HepG2 (cell line): ENCODE results near the gene H3-3A. TPM values are rescaled to one million over a fixed set of nuclear protein-coding genes. Genes with fewer than 3 reads are reported as not detected.

Experiments
- CENPBD1 ChIP-seq: sonication (generic); formaldehyde crosslinking; IDR thresholded peaks from 2 replicates; pipeline ENCODE4 v1.8.0; 2022; ENCODE audit warnings: missing genetic modification reagents, low read depth, mild to moderate bottlenecking, borderline replicate concordance
- CENPT ChIP-seq: sonication (generic); formaldehyde crosslinking; IDR thresholded peaks from 2 replicates; pipeline ENCODE4 v1.8.0; 2022; ENCODE audit warnings: low read depth, mild to moderate bottlenecking, moderate library complexity, missing genetic modification reagents
- GATA4 ChIP-seq: sonication (generic); IDR thresholded peaks from 2 replicates; pipeline ENCODE4 v1.6.1; 2016; ENCODE audit warnings: antibody characterized with exemption, low read depth, borderline replicate concordance
- GTF3A ChIP-seq: sonication (generic); formaldehyde crosslinking; conservative IDR thresholded peaks from 2 replicates; pipeline ENCODE4 v1.4.0; 2020; ENCODE audit warnings: mild to moderate bottlenecking, missing genetic modification reagents
- LBX2 ChIP-seq: sonication (generic); formaldehyde crosslinking; IDR thresholded peaks from 2 replicates; pipeline ENCODE4 v1.5.0; 2020; ENCODE audit warnings: missing genetic modification reagents, mild to moderate bottlenecking, borderline replicate concordance
- MAFF ChIP-seq: IDR thresholded peaks from 2 replicates; pipeline ENCODE4 v1.6.1; 2011; ENCODE audit warnings: low read depth, low read length, improper control_type of control experiment
- MED8 ChIP-seq: sonication (generic); formaldehyde crosslinking; IDR thresholded peaks from 2 replicates; pipeline ENCODE4 v1.8.1; 2023; ENCODE audit warnings: mild to moderate bottlenecking, missing genetic modification reagents; ENCODE audit not compliant: insufficient replicate concordance
- NBN ChIP-seq: fragments of 450-650 bp; conservative IDR thresholded peaks from 2 replicates; pipeline ENCODE4 v1.6.1; 2017
- NR2F2 ChIP-seq: IDR thresholded peaks from 2 replicates; pipeline ENCODE4 v1.6.1; 2012; ENCODE audit warnings: low read depth, inconsistent platforms, borderline replicate concordance
- ONECUT2 ChIP-seq: sonication (generic); formaldehyde crosslinking; IDR thresholded peaks from 2 replicates; pipeline ENCODE4 v1.4.0; 2020; ENCODE audit warnings: missing genetic modification reagents
- REL ChIP-seq: sonication (generic); formaldehyde crosslinking; conservative IDR thresholded peaks from 2 replicates; pipeline ENCODE4 v1.8.0; 2022; ENCODE audit warnings: mild to moderate bottlenecking, missing genetic modification reagents, moderate library complexity
- STAT6 ChIP-seq: sonication (generic); formaldehyde crosslinking; IDR thresholded peaks from 2 replicates; pipeline ENCODE4 v1.4.0; 2020; ENCODE audit warnings: missing genetic modification reagents, mild to moderate bottlenecking, borderline replicate concordance
- TBX3 ChIP-seq: fragments of 450-650 bp; IDR thresholded peaks from 2 replicates; pipeline ENCODE4 v1.6.1; 2017; ENCODE audit warnings: antibody characterized with exemption, mild to moderate bottlenecking, inconsistent platforms, borderline replicate concordance
- U2AF2 ChIP-seq: fragments of 200-400 bp; formaldehyde crosslinking; IDR thresholded peaks from 2 replicates; pipeline ENCODE4 v1.6.1; 2017; ENCODE audit warnings: low read depth, mild to moderate bottlenecking, low read length
- ZFYVE20 ChIP-seq: sonication (generic); formaldehyde crosslinking; IDR thresholded peaks from 2 replicates; pipeline ENCODE4 v1.8.0; 2023; ENCODE audit warnings: low read depth, mild to moderate bottlenecking, moderate library complexity, missing genetic modification reagents, borderline replicate concordance
- ZNF350 ChIP-seq: sonication (generic); formaldehyde crosslinking; IDR thresholded peaks from 2 replicates; pipeline ENCODE4 v1.4.0; 2020; ENCODE audit warnings: mild to moderate bottlenecking, low read depth, missing genetic modification reagents, borderline replicate concordance
- ZNF576 ChIP-seq: sonication (generic); formaldehyde crosslinking; IDR thresholded peaks from 2 replicates; pipeline ENCODE4 v1.4.0; 2020; ENCODE audit warnings: mild to moderate bottlenecking, missing genetic modification reagents
- ZNF761 ChIP-seq: sonication (generic); formaldehyde crosslinking; conservative IDR thresholded peaks from 2 replicates; pipeline ENCODE4 v1.4.0; 2020; ENCODE audit warnings: mild to moderate bottlenecking, missing genetic modification reagents
- polyA plus RNA-seq, 8 experiments: library from polyadenylated mRNA; depleted of rRNA in 3 of 8; stranded (reverse) in 7 of 8; unstranded in 1 of 8; fragments of >200 nt; fragmentation: Illumina TruSeq in 4 of 8; extraction: Trizol in 4 of 8; gene quantifications; 2 replicates each; pipeline versions ENCODE4 v1.2.1 to v1.2.3, GENCODE V29; 2011 to 2016; ENCODE audit warnings: low read depth in 4 of 8, missing spikeins in 1 of 8, mixed read lengths in 1 of 8; ENCODE audit not compliant: insufficient read depth in 1 of 8
- total RNA-seq, 5 experiments: library from RNA; depleted of rRNA; stranded (reverse); fragments of >200 nt; fragmentation: Illumina TruSeq; extraction: Trizol; gene quantifications; 2 replicates each; pipeline ENCODE4 v1.2.3, GENCODE V29; 2016; ENCODE audit warnings: low read depth in 1 of 5
- TF ChIP-seq, protein P1 (sequence below): sonication (generic); formaldehyde crosslinking; IDR thresholded peaks from 2 replicates; pipeline ENCODE4 v1.4.0; 2020; ENCODE audit warnings: missing genetic modification reagents
- TF ChIP-seq, protein P2 (sequence below): sonication (generic); formaldehyde crosslinking; IDR thresholded peaks from 2 replicates; pipeline ENCODE4 v1.8.0; 2022; ENCODE audit warnings: mild to moderate bottlenecking, missing genetic modification reagents, borderline replicate concordance

H3-3A gene
- total and polyA plus RNA-seq, 2 of the 13 experiments (the other 11 are each of a cell fraction or from before 2014, with no cell fraction given) = 221 to 320 TPM

- TF ChIP-seq REL (CRISPR knock-in tag) = peak; percentile 80; the same call in 1 of the 2 replicates
- TF ChIP-seq MED8 (CRISPR knock-in tag) = no peak
- TF ChIP-seq GATA4 = no peak
- TF ChIP-seq MAFF = no peak
- no peak for TF ChIP-seq ZNF761 (CRISPR knock-in tag)
- TF ChIP-seq GTF3A (CRISPR knock-in tag) = no peak
- TF ChIP-seq LBX2 (CRISPR knock-in tag) = no peak
- TF ChIP-seq U2AF2 = no peak
- TF ChIP-seq CENPT (CRISPR knock-in tag) = no peak
- no peak for TF ChIP-seq CENPBD1
- TF ChIP-seq, protein P1, sequence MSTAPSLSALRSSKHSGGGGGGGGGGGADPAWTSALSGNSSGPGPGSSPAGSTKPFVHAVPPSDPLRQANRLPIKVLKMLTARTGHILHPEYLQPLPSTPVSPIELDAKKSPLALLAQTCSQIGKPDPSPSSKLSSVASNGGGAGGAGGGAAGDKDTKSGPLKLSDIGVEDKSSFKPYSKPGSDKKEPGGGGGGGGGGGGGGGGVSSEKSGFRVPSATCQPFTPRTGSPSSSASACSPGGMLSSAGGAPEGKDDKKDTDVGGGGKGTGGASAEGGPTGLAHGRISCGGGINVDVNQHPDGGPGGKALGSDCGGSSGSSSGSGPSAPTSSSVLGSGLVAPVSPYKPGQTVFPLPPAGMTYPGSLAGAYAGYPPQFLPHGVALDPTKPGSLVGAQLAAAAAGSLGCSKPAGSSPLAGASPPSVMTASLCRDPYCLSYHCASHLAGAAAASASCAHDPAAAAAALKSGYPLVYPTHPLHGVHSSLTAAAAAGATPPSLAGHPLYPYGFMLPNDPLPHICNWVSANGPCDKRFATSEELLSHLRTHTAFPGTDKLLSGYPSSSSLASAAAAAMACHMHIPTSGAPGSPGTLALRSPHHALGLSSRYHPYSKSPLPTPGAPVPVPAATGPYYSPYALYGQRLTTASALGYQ (CRISPR knock-in tag) = peak; percentile 68
- TF ChIP-seq TBX3 = no peak
- no peak for TF ChIP-seq NBN
- peak; percentile 34; the same call in 1 of the 2 replicates for TF ChIP-seq STAT6 (CRISPR knock-in tag)
- no peak for TF ChIP-seq ONECUT2 (CRISPR knock-in tag)
- no peak for TF ChIP-seq ZNF350 (CRISPR knock-in tag)
- TF ChIP-seq NR2F2 = no peak
- TF ChIP-seq ZNF576 = no peak
- no peak for TF ChIP-seq ZFYVE20
- TF ChIP-seq, protein P2, sequence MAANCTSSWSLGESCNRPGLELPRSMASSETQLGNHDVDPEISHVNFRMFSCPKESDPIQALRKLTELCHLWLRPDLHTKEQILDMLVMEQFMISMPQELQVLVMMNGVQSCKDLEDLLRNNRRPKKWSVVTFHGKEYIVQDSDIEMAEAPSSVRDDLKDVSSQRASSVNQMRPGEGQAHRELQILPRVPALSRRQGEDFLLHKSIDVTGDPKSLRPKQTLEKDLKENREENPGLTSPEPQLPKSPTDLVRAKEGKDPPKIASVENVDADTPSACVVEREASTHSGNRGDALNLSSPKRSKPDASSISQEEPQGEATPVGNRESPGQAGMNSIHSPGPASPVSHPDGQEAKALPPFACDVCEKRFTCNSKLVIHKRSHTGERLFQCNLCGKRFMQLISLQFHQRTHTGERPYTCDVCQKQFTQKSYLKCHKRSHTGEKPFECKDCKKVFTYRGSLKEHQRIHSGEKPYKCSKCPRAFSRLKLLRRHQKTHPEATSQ = no peak
Measured at GRCh38 chr1:226083302-226084101, 21.0 kb downstream of the H3-3A start (continued).
